SH-SY5Y (cell line): ENCODE measurements around the gene MIB2.

ENCODE experiments used
- GATA2 ChIP-seq: IDR thresholded peaks from 2 replicates; pipeline ENCODE4 v1.6.1; 2011; ENCODE audit warnings: mild to moderate bottlenecking, low read depth, low read length
- GATA3 ChIP-seq: IDR thresholded peaks from 2 replicates; pipeline ENCODE4 v1.6.1; 2011; ENCODE audit warnings: low read depth, mild to moderate bottlenecking, low read length, moderate library complexity

The MIB2 gene

GRCh38 chr1:1593834-1594601 lies 21.3 kb upstream of the MIB2 start:
- TF ChIP-seq GATA3, result no peak

GRCh38 chr1:1594602-1595260 lies 20.6 kb upstream of the MIB2 start:
- TF ChIP-seq GATA2 (no peak), GATA3 (no peak)

- no peak for TF ChIP-seq GATA2
Observed at GRCh38 chr1:1596493-1597274, 18.6 kb upstream of the MIB2 start.

- TF ChIP-seq GATA3 (no peak), GATA2 (no peak)
Observed at GRCh38 chr1:1597275-1597930, 17.9 kb upstream of the MIB2 start.

- no peak for TF ChIP-seq GATA2
- no peak for TF ChIP-seq GATA3
Observed at GRCh38 chr1:1598051-1598719, 17.1 kb upstream of the MIB2 start.

GRCh38 chr1:1598720-1599029 lies 16.6 kb upstream of the MIB2 start:
- TF ChIP-seq GATA2, result no peak

GRCh38 chr1:1599030-1599934 lies 16.0 kb upstream of the MIB2 start:
- no peak for TF ChIP-seq GATA3
- TF ChIP-seq GATA2, result no peak

- TF ChIP-seq GATA3 (no peak), GATA2 (no peak)
Observed at GRCh38 chr1:1599935-1600860, 15.1 kb upstream of the MIB2 start, which contains the start of gene FNDC10. Gene FNDC10 (minus strand): TSS chr1:1600135. CDS start chr1:1600015, 120 bp downstream.

GRCh38 chr1:1600861-1601563 lies 14.3 kb upstream of the MIB2 start:
- TF ChIP-seq GATA3, result no peak
- TF ChIP-seq GATA2, result no peak

GRCh38 chr1:1601564-1602303 lies 13.6 kb upstream of the MIB2 start:
- no peak for TF ChIP-seq GATA2
- TF ChIP-seq GATA3, result no peak
